PC-9 (cell line): Measurements from ENCODE around the gene KCNJ10.

Experiments
- EZH2 ChIP-seq: fragments of 200-600 bp; sonication (generic); IDR thresholded peaks from 2 replicates; pipeline ENCODE4 v1.8.0; 2017; ENCODE audit warnings: antibody characterized with exemption, low read depth
- TF ChIP-seq, protein P1 (sequence below): fragments of 200-600 bp; sonication (generic); conservative IDR thresholded peaks from 2 replicates; pipeline ENCODE4 v1.6.1; 2017; ENCODE audit warnings: mixed run types, antibody characterized with exemption, mild to moderate bottlenecking, moderate library complexity

DNA sequence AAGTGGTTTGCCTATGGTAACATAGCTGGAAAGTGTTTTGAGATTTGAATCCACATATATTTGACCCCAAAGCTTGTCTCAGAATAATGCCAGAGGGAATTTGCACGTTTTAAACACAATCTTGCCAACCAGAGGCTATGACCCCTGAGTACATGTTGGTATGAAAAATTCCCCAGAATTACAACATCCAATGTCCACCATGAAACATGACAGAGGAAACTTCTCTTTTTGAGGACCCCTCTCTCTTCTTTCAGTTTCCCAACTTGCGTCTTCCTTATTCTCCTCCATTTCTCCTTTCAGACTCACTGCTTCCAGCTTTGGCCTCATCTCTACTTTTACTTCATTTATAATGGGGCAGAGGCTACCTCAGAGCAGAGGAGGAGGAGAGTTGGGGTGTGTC is 5.9 kb upstream of the KCNJ10 start:
- no peak for TF ChIP-seq EZH2
- TF ChIP-seq, protein P1, sequence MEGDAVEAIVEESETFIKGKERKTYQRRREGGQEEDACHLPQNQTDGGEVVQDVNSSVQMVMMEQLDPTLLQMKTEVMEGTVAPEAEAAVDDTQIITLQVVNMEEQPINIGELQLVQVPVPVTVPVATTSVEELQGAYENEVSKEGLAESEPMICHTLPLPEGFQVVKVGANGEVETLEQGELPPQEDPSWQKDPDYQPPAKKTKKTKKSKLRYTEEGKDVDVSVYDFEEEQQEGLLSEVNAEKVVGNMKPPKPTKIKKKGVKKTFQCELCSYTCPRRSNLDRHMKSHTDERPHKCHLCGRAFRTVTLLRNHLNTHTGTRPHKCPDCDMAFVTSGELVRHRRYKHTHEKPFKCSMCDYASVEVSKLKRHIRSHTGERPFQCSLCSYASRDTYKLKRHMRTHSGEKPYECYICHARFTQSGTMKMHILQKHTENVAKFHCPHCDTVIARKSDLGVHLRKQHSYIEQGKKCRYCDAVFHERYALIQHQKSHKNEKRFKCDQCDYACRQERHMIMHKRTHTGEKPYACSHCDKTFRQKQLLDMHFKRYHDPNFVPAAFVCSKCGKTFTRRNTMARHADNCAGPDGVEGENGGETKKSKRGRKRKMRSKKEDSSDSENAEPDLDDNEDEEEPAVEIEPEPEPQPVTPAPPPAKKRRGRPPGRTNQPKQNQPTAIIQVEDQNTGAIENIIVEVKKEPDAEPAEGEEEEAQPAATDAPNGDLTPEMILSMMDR = no peak
